Sigmoid colon (tissue), 4 donors: ENCODE results near the gene PACRG.

Source experiments
- CTCF ChIP-seq, 4 experiments: fragments of 450-650 bp in 3 of 4; fragments of 200-600 bp in 1 of 4; IDR thresholded peaks; one replicate each; pipeline ENCODE4 v1.5.1; 2016 to 2019; ENCODE audit warnings: antibody characterized with exemption in 4 of 4, mild to moderate bottlenecking in 3 of 4, moderate library complexity in 2 of 4
- POLR2A ChIP-seq, 2 donors: fragments of 450-650 bp; IDR thresholded peaks; one replicate each; pipeline ENCODE4 v1.6.1; 2016; ENCODE audit warnings: antibody characterized with exemption in 2 of 2, mild to moderate bottlenecking in 2 of 2, moderate library complexity in 2 of 2
- POLR2AphosphoS5 ChIP-seq, 4 donors: sonication (generic); formaldehyde crosslinking; IDR thresholded peaks; one replicate each; pipeline ENCODE4 v1.6.1; 2017; ENCODE audit warnings: antibody characterized with exemption in 4 of 4

GRCh38 chr6:162899148-162899547 is 171.4 kb downstream of the PACRG start:
- TF ChIP-seq CTCF (IDR thresholded peaks at IDR 0.05) (no peak), POLR2AphosphoS5 (IDR thresholded peaks at IDR 0.05) (no peak), POLR2A (IDR thresholded peaks at IDR 0.05) (no peak)
